ENCODE data around the gene IL13RA2.

DNA sequence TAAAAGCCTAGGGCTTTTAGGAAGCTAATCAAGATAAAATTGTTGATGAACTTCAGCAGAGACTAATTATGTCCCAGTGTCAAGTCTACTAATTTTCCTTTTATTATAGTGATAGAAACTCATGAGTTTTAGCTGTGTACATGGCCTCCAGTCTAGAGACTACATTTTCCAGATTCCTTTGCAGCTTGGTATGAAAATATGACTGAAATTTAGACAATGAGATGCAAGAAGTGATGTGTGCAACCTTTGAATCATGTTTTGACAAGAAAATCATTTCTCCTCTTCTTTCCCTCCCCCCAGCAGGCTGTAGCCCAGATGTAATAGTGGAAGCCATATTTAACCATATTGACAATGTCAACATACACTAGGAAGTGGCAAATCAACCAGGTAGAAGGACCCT lies 30.3 kb upstream of the IL13RA2 start:
- TF ChIP-seq TCF12 (IDR thresholded peaks at IDR 0.05), result no peak
- no peak for TF ChIP-seq TCF12 (CRISPR knock-in tag; IDR thresholded peaks at IDR 0.05)
- TF ChIP-seq EP300 (IDR thresholded peaks at IDR 0.05; ENCODE audit: low read depth in 2 of 2, low read length in 2 of 2), result no peak
- no peak for TF ChIP-seq EP300 (CRISPR knock-in tag; IDR thresholded peaks at IDR 0.05; ENCODE audit: borderline replicate concordance)
- TF ChIP-seq FOXM1 (CRISPR knock-in tag; IDR thresholded peaks at IDR 0.05), result no peak
- no peak for TF ChIP-seq CREB1 (IDR thresholded peaks at IDR 0.05)
- TF ChIP-seq CREB1 (CRISPR knock-in tag; IDR thresholded peaks at IDR 0.05), result no peak
- no peak for TF ChIP-seq POLR2A (IDR thresholded peaks at IDR 0.05; ENCODE audit: insufficient read depth in 1 of 2, low read depth in 2 of 2, low read length in 2 of 2)
- TF ChIP-seq, protein P1, sequence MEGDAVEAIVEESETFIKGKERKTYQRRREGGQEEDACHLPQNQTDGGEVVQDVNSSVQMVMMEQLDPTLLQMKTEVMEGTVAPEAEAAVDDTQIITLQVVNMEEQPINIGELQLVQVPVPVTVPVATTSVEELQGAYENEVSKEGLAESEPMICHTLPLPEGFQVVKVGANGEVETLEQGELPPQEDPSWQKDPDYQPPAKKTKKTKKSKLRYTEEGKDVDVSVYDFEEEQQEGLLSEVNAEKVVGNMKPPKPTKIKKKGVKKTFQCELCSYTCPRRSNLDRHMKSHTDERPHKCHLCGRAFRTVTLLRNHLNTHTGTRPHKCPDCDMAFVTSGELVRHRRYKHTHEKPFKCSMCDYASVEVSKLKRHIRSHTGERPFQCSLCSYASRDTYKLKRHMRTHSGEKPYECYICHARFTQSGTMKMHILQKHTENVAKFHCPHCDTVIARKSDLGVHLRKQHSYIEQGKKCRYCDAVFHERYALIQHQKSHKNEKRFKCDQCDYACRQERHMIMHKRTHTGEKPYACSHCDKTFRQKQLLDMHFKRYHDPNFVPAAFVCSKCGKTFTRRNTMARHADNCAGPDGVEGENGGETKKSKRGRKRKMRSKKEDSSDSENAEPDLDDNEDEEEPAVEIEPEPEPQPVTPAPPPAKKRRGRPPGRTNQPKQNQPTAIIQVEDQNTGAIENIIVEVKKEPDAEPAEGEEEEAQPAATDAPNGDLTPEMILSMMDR (CRISPR knock-in tag; IDR thresholded peaks at IDR 0.05), result no peak
- TF ChIP-seq DNMT3B (CRISPR knock-in tag; conservative IDR thresholded peaks at IDR 0.05), result no peak
- TF ChIP-seq SP1 (IDR thresholded peaks at IDR 0.05), result no peak
- no peak for TF ChIP-seq SP1 (CRISPR knock-in tag; IDR thresholded peaks at IDR 0.05)
- no peak for TF ChIP-seq GABPA (IDR thresholded peaks at IDR 0.05; ENCODE audit: low read depth, low read length)
- TF ChIP-seq GABPA (CRISPR knock-in tag; IDR thresholded peaks at IDR 0.05; ENCODE audit: low read depth), result no peak
- no peak for TF ChIP-seq RBFOX2 (IDR thresholded peaks at IDR 0.05; ENCODE audit: low read depth, low read length)
- no peak for TF ChIP-seq LCORL (IDR thresholded peaks at IDR 0.05)
- TF ChIP-seq LCORL (CRISPR knock-in tag; IDR thresholded peaks at IDR 0.05), result no peak
- TF ChIP-seq, protein P2, sequence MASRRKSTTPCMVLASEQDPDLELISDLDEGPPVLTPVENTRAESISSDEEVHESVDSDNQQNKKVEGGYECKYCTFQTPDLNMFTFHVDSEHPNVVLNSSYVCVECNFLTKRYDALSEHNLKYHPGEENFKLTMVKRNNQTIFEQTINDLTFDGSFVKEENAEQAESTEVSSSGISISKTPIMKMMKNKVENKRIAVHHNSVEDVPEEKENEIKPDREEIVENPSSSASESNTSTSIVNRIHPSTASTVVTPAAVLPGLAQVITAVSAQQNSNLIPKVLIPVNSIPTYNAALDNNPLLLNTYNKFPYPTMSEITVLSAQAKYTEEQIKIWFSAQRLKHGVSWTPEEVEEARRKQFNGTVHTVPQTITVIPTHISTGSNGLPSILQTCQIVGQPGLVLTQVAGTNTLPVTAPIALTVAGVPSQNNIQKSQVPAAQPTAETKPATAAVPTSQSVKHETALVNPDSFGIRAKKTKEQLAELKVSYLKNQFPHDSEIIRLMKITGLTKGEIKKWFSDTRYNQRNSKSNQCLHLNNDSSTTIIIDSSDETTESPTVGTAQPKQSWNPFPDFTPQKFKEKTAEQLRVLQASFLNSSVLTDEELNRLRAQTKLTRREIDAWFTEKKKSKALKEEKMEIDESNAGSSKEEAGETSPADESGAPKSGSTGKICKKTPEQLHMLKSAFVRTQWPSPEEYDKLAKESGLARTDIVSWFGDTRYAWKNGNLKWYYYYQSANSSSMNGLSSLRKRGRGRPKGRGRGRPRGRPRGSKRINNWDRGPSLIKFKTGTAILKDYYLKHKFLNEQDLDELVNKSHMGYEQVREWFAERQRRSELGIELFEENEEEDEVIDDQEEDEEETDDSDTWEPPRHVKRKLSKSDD (CRISPR knock-in tag; IDR thresholded peaks at IDR 0.05; ENCODE audit: low read depth), result no peak
- TF ChIP-seq, protein P3, sequence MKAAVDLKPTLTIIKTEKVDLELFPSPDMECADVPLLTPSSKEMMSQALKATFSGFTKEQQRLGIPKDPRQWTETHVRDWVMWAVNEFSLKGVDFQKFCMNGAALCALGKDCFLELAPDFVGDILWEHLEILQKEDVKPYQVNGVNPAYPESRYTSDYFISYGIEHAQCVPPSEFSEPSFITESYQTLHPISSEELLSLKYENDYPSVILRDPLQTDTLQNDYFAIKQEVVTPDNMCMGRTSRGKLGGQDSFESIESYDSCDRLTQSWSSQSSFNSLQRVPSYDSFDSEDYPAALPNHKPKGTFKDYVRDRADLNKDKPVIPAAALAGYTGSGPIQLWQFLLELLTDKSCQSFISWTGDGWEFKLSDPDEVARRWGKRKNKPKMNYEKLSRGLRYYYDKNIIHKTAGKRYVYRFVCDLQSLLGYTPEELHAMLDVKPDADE (CRISPR knock-in tag; IDR thresholded peaks at IDR 0.05), result no peak
